ENCODE results near the gene COL12A1.

Gene COL12A1

GRCh38 chr6:75205776-75206575 lies at the start of gene COL12A1:
Gene COL12A1, minus strand, starts transcription at chr6:75206053. Its CDS starts 3,261 bp downstream, at chr6:75202792.
- Histone ChIP-seq H3K27ac (ENCODE audit: low read length) (peak within 1 kb of the TSS; percentile 94), H3K36me3 (ENCODE audit: control insufficient read depth in 1 of 2, insufficient read depth in 2 of 2, low read length in 2 of 2) (no peaks in the 10 kb centered on the region), H3K4me3 (ENCODE audit: low read depth in 1 of 2, low read length in 2 of 2) (peak within 1 kb of the TSS; percentile 76 to 89), H3K4me1 (ENCODE audit: control insufficient read depth in 1 of 2, insufficient read depth in 2 of 2, low read length in 2 of 2) (peaks cover 3 to 34% of the 10 kb centered on the region in 2 donors), H3K27me3 (ENCODE audit: low read depth, low read length) (peaks cover 36% of the 10 kb centered on the region), H3K9me3 (ENCODE audit: control insufficient read depth in 1 of 2, low read length in 2 of 2) (no peaks in the 10 kb centered on the region)

- Histone ChIP-seq H3K4me3 (ENCODE audit: low read depth in 1 of 2, low read length in 2 of 2) (no peak overlapping the region), H3K9me3 (ENCODE audit: control insufficient read depth in 1 of 2, low read length in 2 of 2) (no peaks in the 10 kb centered on the region), H3K27me3 (ENCODE audit: low read depth, low read length) (no peaks in the 10 kb centered on the region), H3K4me1 (ENCODE audit: control insufficient read depth in 1 of 2, insufficient read depth in 2 of 2, low read length in 2 of 2) (no peaks in the 10 kb centered on the region), H3K36me3 (ENCODE audit: control insufficient read depth in 1 of 2, insufficient read depth in 2 of 2, low read length in 2 of 2) (peaks cover under 1 to 18% of the 10 kb centered on the region in 2 donors), H3K27ac (ENCODE audit: low read length) (no peak overlapping the region)
Observed at GRCh38 chr6:75250552-75250951, 44.7 kb upstream of the COL12A1 start.

GRCh38 chr6:75249837-75250236 lies 44.0 kb upstream of the COL12A1 start:
- H3K4me1 ChIP-seq (ENCODE audit: control insufficient read depth in 1 of 2, insufficient read depth in 2 of 2, low read length in 2 of 2): no peaks in the 10 kb centered on the region
- no peak overlapping the region for H3K27ac ChIP-seq (ENCODE audit: low read length)
- H3K4me3 ChIP-seq (ENCODE audit: low read depth in 1 of 2, low read length in 2 of 2): no peak overlapping the region
- H3K27me3 ChIP-seq (ENCODE audit: low read depth, low read length): no peaks in the 10 kb centered on the region
- no peaks in the 10 kb centered on the region for H3K9me3 ChIP-seq (ENCODE audit: control insufficient read depth in 1 of 2, low read length in 2 of 2)
- H3K36me3 ChIP-seq (ENCODE audit: control insufficient read depth in 1 of 2, insufficient read depth in 2 of 2, low read length in 2 of 2): peaks cover 0 to 14% of the 10 kb centered on the region in 2 donors

- Histone ChIP-seq H3K36me3 (ENCODE audit: control insufficient read depth in 1 of 2, insufficient read depth in 2 of 2, low read length in 2 of 2) (no peaks in the 10 kb centered on the region), H3K9me3 (ENCODE audit: control insufficient read depth in 1 of 2, low read length in 2 of 2) (no peaks in the 10 kb centered on the region), H3K4me3 (ENCODE audit: low read depth in 1 of 2, low read length in 2 of 2) (no peak overlapping the region), H3K4me1 (ENCODE audit: control insufficient read depth in 1 of 2, insufficient read depth in 2 of 2, low read length in 2 of 2) (peaks cover 0 to 17% of the 10 kb centered on the region in 2 donors), H3K27ac (ENCODE audit: low read length) (no peak overlapping the region), H3K27me3 (ENCODE audit: low read depth, low read length) (no peaks in the 10 kb centered on the region)
Observed at GRCh38 chr6:75246386-75246785, 40.5 kb upstream of the COL12A1 start.

GRCh38 chr6:75244063-75244584 lies 38.3 kb upstream of the COL12A1 start:
- Histone ChIP-seq H3K9me3 (ENCODE audit: control insufficient read depth in 1 of 2, low read length in 2 of 2) (no peaks in the 10 kb centered on the region), H3K4me1 (ENCODE audit: control insufficient read depth in 1 of 2, insufficient read depth in 2 of 2, low read length in 2 of 2) (peaks cover 3 to 27% of the 10 kb centered on the region in 2 donors), H3K27me3 (ENCODE audit: low read depth, low read length) (no peaks in the 10 kb centered on the region), H3K36me3 (ENCODE audit: control insufficient read depth in 1 of 2, insufficient read depth in 2 of 2, low read length in 2 of 2) (peaks cover 11 to 13% of the 10 kb centered on the region in 2 donors), H3K27ac (ENCODE audit: low read length) (peak overlapping the region; percentile 100), H3K4me3 (ENCODE audit: low read depth in 1 of 2, low read length in 2 of 2) (peak overlapping the region; percentile 70 to 99)

- Histone ChIP-seq H3K4me3 (ENCODE audit: low read depth in 1 of 2, low read length in 2 of 2) (peak within 1 kb of the TSS; percentile 70 to 99), H3K36me3 (ENCODE audit: control insufficient read depth in 1 of 2, insufficient read depth in 2 of 2, low read length in 2 of 2) (peaks cover 15% of the 10 kb centered on the region in 2 donors), H3K27ac (ENCODE audit: low read length) (peak within 1 kb of the TSS; percentile 100), H3K27me3 (ENCODE audit: low read depth, low read length) (no peaks in the 10 kb centered on the region), H3K9me3 (ENCODE audit: control insufficient read depth in 1 of 2, low read length in 2 of 2) (no peaks in the 10 kb centered on the region), H3K4me1 (ENCODE audit: control insufficient read depth in 1 of 2, insufficient read depth in 2 of 2, low read length in 2 of 2) (peaks cover 3 to 27% of the 10 kb centered on the region in 2 donors)
Observed at GRCh38 chr6:75243333-75244062, 37.6 kb upstream of the COL12A1 start, which contains the start of gene COX7A2. Gene COX7A2, minus strand, starts transcription at chr6:75243801. Its CDS starts 67 bp downstream, at chr6:75243734.

GRCh38 chr6:75236630-75237029 lies 30.8 kb upstream of the COL12A1 start:
- Histone ChIP-seq H3K4me3 (ENCODE audit: low read depth in 1 of 2, low read length in 2 of 2) (no peak overlapping the region), H3K9me3 (ENCODE audit: control insufficient read depth in 1 of 2, low read length in 2 of 2) (no peaks in the 10 kb centered on the region), H3K36me3 (ENCODE audit: control insufficient read depth in 1 of 2, insufficient read depth in 2 of 2, low read length in 2 of 2) (peaks cover 29 to 30% of the 10 kb centered on the region in 2 donors), H3K27me3 (ENCODE audit: low read depth, low read length) (no peaks in the 10 kb centered on the region), H3K4me1 (ENCODE audit: control insufficient read depth in 1 of 2, insufficient read depth in 2 of 2, low read length in 2 of 2) (peaks cover 3 to 28% of the 10 kb centered on the region in 2 donors), H3K27ac (ENCODE audit: low read length) (no peak overlapping the region)

GRCh38 chr6:75235271-75235670 lies 29.4 kb upstream of the COL12A1 start:
- Histone ChIP-seq H3K27me3 (ENCODE audit: low read depth, low read length) (no peaks in the 10 kb centered on the region), H3K27ac (ENCODE audit: low read length) (no peak overlapping the region), H3K9me3 (ENCODE audit: control insufficient read depth in 1 of 2, low read length in 2 of 2) (no peaks in the 10 kb centered on the region), H3K4me3 (ENCODE audit: low read depth in 1 of 2, low read length in 2 of 2) (no peak overlapping the region), H3K36me3 (ENCODE audit: control insufficient read depth in 1 of 2, insufficient read depth in 2 of 2, low read length in 2 of 2) (peaks cover 22% of the 10 kb centered on the region in 2 donors), H3K4me1 (ENCODE audit: control insufficient read depth in 1 of 2, insufficient read depth in 2 of 2, low read length in 2 of 2) (peaks cover 0 to 22% of the 10 kb centered on the region in 2 donors)

- Histone ChIP-seq H3K4me1 (ENCODE audit: control insufficient read depth in 1 of 2, insufficient read depth in 2 of 2, low read length in 2 of 2) (peaks cover 0 to 23% of the 10 kb centered on the region in 2 donors), H3K27ac (ENCODE audit: low read length) (no peak overlapping the region), H3K9me3 (ENCODE audit: control insufficient read depth in 1 of 2, low read length in 2 of 2) (no peaks in the 10 kb centered on the region), H3K4me3 (ENCODE audit: low read depth in 1 of 2, low read length in 2 of 2) (no peak overlapping the region), H3K36me3 (ENCODE audit: control insufficient read depth in 1 of 2, insufficient read depth in 2 of 2, low read length in 2 of 2) (peaks cover 19 to 20% of the 10 kb centered on the region in 2 donors), H3K27me3 (ENCODE audit: low read depth, low read length) (no peaks in the 10 kb centered on the region)
Observed at GRCh38 chr6:75234126-75234865, 28.4 kb upstream of the COL12A1 start.

GRCh38 chr6:75233092-75233615 lies 27.3 kb upstream of the COL12A1 start:
- H3K27me3 ChIP-seq (ENCODE audit: low read depth, low read length): no peaks in the 10 kb centered on the region
- H3K4me3 ChIP-seq (ENCODE audit: low read depth in 1 of 2, low read length in 2 of 2): no peak overlapping the region
- H3K36me3 ChIP-seq (ENCODE audit: control insufficient read depth in 1 of 2, insufficient read depth in 2 of 2, low read length in 2 of 2): peaks cover 14 to 15% of the 10 kb centered on the region in 2 donors
- no peak overlapping the region for H3K27ac ChIP-seq (ENCODE audit: low read length)
- no peaks in the 10 kb centered on the region for H3K9me3 ChIP-seq (ENCODE audit: control insufficient read depth in 1 of 2, low read length in 2 of 2)
- peaks cover 0 to 23% of the 10 kb centered on the region in 2 donors for H3K4me1 ChIP-seq (ENCODE audit: control insufficient read depth in 1 of 2, insufficient read depth in 2 of 2, low read length in 2 of 2)
